GM20000 (cell line): ENCODE measurements around the gene DDX39B.

ENCODE experiments used
- DNase-seq: peaks from one replicate; pipeline ENCODE4 v3.0.0; 2012; ENCODE audit warnings: low spot score
- CTCF ChIP-seq: IDR thresholded peaks from 2 replicates; pipeline ENCODE4 v1.5.1; 2012; ENCODE audit warnings: mild to moderate bottlenecking, control low read depth; ENCODE audit errors: extremely low read depth, missing control alignments

The DDX39B gene

GRCh38 chr6:31485055-31485454, 56.7 kb downstream of the DDX39B start:
- DNase-seq = no peak
- TF ChIP-seq CTCF = no peak

- TF ChIP-seq CTCF = no peak
- no peak for DNase-seq
These were observed 58.4 kb downstream of the DDX39B start for GRCh38 chr6:31483392-31483791.

- no peak for TF ChIP-seq CTCF
These were observed 61.2 kb downstream of the DDX39B start for GRCh38 chr6:31480574-31480973.

More at GRCh38 chr6:31480574-31480973, 61.2 kb downstream of the DDX39B start:
- no peak for DNase-seq
